CD14-positive monocyte (primary cell): ENCODE data around the gene USP53. TPM values are rescaled to one million over a fixed set of nuclear protein-coding genes. Genes with fewer than 3 reads are reported as not detected.

Experiments
- DNase-seq, 3 donors: peaks; one replicate each; pipeline ENCODE4 v3.0.0-alpha.2; 2011 to 2022
- H2AFZ ChIP-seq: 2 replicates; pipeline ENCODE4 v1.6.0; 2012; ENCODE audit warnings: mild to moderate bottlenecking, low read depth, low read length, inconsistent platforms; ENCODE audit not compliant: insufficient read depth, poor library complexity, severe bottlenecking
- H3K27ac ChIP-seq, 2 donors: 1 replicate in 1 of 2; 2 replicates in 1 of 2; pipeline ENCODE4 v1.5.1; 2012 to 2013; ENCODE audit warnings: low read length in 2 of 2, control low read depth in 1 of 2, inconsistent platforms in 1 of 2, low read depth in 1 of 2, mild to moderate bottlenecking in 1 of 2
- H3K27me3 ChIP-seq, 2 donors: one replicate each; pipeline versions ENCODE4 v1.6.0 to v1.6.1; 2011 to 2013; ENCODE audit warnings: low read length in 2 of 2; ENCODE audit not compliant: control insufficient read depth in 2 of 2, insufficient read depth in 2 of 2
- H3K36me3 ChIP-seq, 2 donors: replicated peaks in 1 of 2; 1 replicate in 1 of 2; 2 replicates in 1 of 2; pipeline versions ENCODE4 v1.5.1 to v1.6.1; 2012 to 2013; ENCODE audit warnings: low read length in 2 of 2, control low read depth in 1 of 2, inconsistent platforms in 1 of 2, mild to moderate bottlenecking in 1 of 2; ENCODE audit not compliant: insufficient read depth in 2 of 2, control insufficient read depth in 1 of 2
- H3K4me1 ChIP-seq, 2 donors: 1 replicate in 1 of 2; 2 replicates in 1 of 2; pipeline versions ENCODE4 v1.5.1 to v1.6.1; 2012 to 2013; ENCODE audit warnings: low read length in 2 of 2, control low read depth in 1 of 2, inconsistent platforms in 1 of 2, mild to moderate bottlenecking in 1 of 2, moderate library complexity in 1 of 2; ENCODE audit not compliant: insufficient read depth in 2 of 2, control insufficient read depth in 1 of 2
- H3K4me2 ChIP-seq: replicated peaks from 2 replicates; pipeline ENCODE3; 2012; ENCODE audit warnings: low read length, moderate library complexity, mild to moderate bottlenecking; ENCODE audit not compliant: poor library complexity, severe bottlenecking; ENCODE audit errors: extremely low read depth
- H3K4me3 ChIP-seq, 3 experiments: fragments of 200-600 bp in 1 of 3; sonication (generic) in 1 of 3; replicated peaks in 1 of 3; 1 replicate in 2 of 3; 2 replicates in 1 of 3; pipeline ENCODE4 v1.5.1; 2011 to 2013; ENCODE audit warnings: low read length in 3 of 3, mild to moderate bottlenecking in 3 of 3, control low read depth in 2 of 3, low read depth in 2 of 3, inconsistent platforms in 1 of 3, moderate library complexity in 1 of 3
- H3K79me2 ChIP-seq: 2 replicates; pipeline ENCODE4 v1.6.0; 2012; ENCODE audit warnings: mild to moderate bottlenecking, control low read depth, inconsistent platforms, low read length, moderate library complexity; ENCODE audit not compliant: insufficient read depth
- H3K9ac ChIP-seq: 2 replicates; pipeline ENCODE4 v1.6.0; 2017; ENCODE audit warnings: low read length, mild to moderate bottlenecking; ENCODE audit not compliant: insufficient read depth, poor library complexity, severe bottlenecking
- H3K9me3 ChIP-seq, 2 donors: replicated peaks in 1 of 2; 1 replicate in 1 of 2; 2 replicates in 1 of 2; pipeline versions ENCODE4 v1.5.1 to v1.6.1; 2012 to 2013; ENCODE audit warnings: low read length in 2 of 2, control low read depth in 1 of 2; ENCODE audit not compliant: control insufficient read depth in 1 of 2, insufficient read depth in 1 of 2
- H4K20me1 ChIP-seq: 2 replicates; pipeline ENCODE4 v1.6.0; 2012; ENCODE audit warnings: mild to moderate bottlenecking, low read length, control low read depth, moderate library complexity; ENCODE audit not compliant: insufficient read depth
- H3K27ac Mint-ChIP-seq, 7 donors: one replicate each; pipeline ENCODE4 v1.8.0; 2020; ENCODE audit warnings: mild to moderate bottlenecking in 7 of 7, mixed read lengths in 7 of 7, moderate library complexity in 6 of 7, inconsistent platforms in 2 of 7
- H3K27me3 Mint-ChIP-seq, 3 donors: one replicate each; pipeline ENCODE4 v1.8.0; 2021 to 2022; ENCODE audit warnings: low read depth in 3 of 3, mild to moderate bottlenecking in 3 of 3, mixed read lengths in 3 of 3, moderate library complexity in 3 of 3, inconsistent platforms in 1 of 3
- H3K36me3 Mint-ChIP-seq, 2 donors: one replicate each; pipeline ENCODE4 v1.8.0; 2020; ENCODE audit warnings: mixed read lengths in 2 of 2, inconsistent platforms in 1 of 2, mild to moderate bottlenecking in 1 of 2
- H3K4me1 Mint-ChIP-seq: one replicate; pipeline ENCODE4 v1.8.0; 2020; ENCODE audit warnings: mild to moderate bottlenecking, mixed read lengths
- H3K4me3 Mint-ChIP-seq, 2 donors: one replicate each; pipeline ENCODE4 v1.8.0; 2020; ENCODE audit warnings: mild to moderate bottlenecking in 2 of 2, mixed read lengths in 2 of 2, moderate library complexity in 1 of 2
- H3K9me3 Mint-ChIP-seq, 7 donors: one replicate each; pipeline ENCODE4 v1.8.0; 2020 to 2022; ENCODE audit warnings: mixed read lengths in 7 of 7, mild to moderate bottlenecking in 6 of 7, moderate library complexity in 6 of 7, inconsistent platforms in 2 of 7
- WGBS: methylation state at CpG from one replicate; pipeline ENCODE4 v1.1.5; 2013; ENCODE audit warnings: missing lambda C conversion rate; ENCODE audit not compliant: insufficient coverage; 5-methylcytosine and 5-hydroxymethylcytosine counted together
- intact Hi-C, 2 donors: fragments of 100-400 bp; cut with micrococcal nuclease; formaldehyde crosslinking; loops; one replicate each; pipeline versions ENCODE4 v1.15.0 to v1.15.1; 2023
- polyA plus RNA-seq, 3 donors: library from polyadenylated mRNA; depleted of rRNA in 1 of 3; unstranded in 2 of 3; stranded (reverse) in 1 of 3; fragments of 300-500 nt in 2 of 3; fragments of >200 nt in 1 of 3; fragmentation: Illumina TruSeq in 2 of 3; gene quantifications; 1 replicate in 2 of 3; 2 replicates in 1 of 3; pipeline ENCODE4 v1.2.3, GENCODE V29; 2012 to 2021
- TF ChIP-seq, protein P1 (sequence below): fragments of 200-600 bp; IDR thresholded peaks from one replicate; pipeline ENCODE4 v1.8.0; 2022; ENCODE audit warnings: antibody characterized with exemption, mild to moderate bottlenecking

Gene USP53
- polyA plus RNA-seq, 3 donors, result 0.11 to 0.44 (median 0.22) TPM

DNA sequence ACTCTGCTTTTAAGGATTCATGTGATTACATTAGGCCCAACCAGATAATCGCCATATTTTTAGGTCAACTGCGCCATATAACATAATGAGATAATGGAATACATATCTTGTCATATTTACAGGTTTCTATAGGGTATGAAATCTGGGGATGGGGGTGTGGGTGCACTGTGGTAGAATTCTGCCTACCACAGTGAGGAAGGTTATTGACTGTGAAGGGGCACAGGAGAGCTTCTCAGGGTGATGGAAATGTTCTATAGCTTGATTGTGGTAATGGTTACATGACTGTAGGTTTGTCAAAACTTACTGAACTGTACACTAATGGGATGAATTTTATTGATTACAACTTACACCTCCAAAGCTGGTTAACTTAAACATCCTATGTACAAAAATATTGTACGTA lies 15.9 kb downstream of the USP53 start:
- Histone ChIP-seq H3K9me3 (no peaks in the 10 kb centered on the region), H3K4me2 (no peak overlapping the region), H3K27me3 (no peaks in the 10 kb centered on the region), H3K4me1 (no peaks in the 10 kb centered on the region), H3K9ac (no peak overlapping the region), H2AFZ (no peak overlapping the region), H4K20me1 (no peaks in the 10 kb centered on the region), H3K79me2 (no peaks in the 10 kb centered on the region), H3K4me3 (no peak overlapping the region), H3K27ac (no peak overlapping the region), H3K36me3 (no peaks in the 10 kb centered on the region)
- Mint-ChIP-seq H3K4me1 (peaks cover 5% of the 10 kb centered on the region), H3K27ac (no peak overlapping the region), H3K9me3 (peaks cover 0 to 5% (median 0%) of the 10 kb centered on the region in 7 donors), H3K36me3 (no peaks in the 10 kb centered on the region), H3K4me3 (no peak overlapping the region), H3K27me3 (no peaks in the 10 kb centered on the region)
- TF ChIP-seq, protein P1, sequence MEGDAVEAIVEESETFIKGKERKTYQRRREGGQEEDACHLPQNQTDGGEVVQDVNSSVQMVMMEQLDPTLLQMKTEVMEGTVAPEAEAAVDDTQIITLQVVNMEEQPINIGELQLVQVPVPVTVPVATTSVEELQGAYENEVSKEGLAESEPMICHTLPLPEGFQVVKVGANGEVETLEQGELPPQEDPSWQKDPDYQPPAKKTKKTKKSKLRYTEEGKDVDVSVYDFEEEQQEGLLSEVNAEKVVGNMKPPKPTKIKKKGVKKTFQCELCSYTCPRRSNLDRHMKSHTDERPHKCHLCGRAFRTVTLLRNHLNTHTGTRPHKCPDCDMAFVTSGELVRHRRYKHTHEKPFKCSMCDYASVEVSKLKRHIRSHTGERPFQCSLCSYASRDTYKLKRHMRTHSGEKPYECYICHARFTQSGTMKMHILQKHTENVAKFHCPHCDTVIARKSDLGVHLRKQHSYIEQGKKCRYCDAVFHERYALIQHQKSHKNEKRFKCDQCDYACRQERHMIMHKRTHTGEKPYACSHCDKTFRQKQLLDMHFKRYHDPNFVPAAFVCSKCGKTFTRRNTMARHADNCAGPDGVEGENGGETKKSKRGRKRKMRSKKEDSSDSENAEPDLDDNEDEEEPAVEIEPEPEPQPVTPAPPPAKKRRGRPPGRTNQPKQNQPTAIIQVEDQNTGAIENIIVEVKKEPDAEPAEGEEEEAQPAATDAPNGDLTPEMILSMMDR, result no peak
- WGBS, result 100% methylated on average over 2 of the region's 3 CpGs
- DNase-seq, result no peak
- intact Hi-C loops, result no loop called here

DNA sequence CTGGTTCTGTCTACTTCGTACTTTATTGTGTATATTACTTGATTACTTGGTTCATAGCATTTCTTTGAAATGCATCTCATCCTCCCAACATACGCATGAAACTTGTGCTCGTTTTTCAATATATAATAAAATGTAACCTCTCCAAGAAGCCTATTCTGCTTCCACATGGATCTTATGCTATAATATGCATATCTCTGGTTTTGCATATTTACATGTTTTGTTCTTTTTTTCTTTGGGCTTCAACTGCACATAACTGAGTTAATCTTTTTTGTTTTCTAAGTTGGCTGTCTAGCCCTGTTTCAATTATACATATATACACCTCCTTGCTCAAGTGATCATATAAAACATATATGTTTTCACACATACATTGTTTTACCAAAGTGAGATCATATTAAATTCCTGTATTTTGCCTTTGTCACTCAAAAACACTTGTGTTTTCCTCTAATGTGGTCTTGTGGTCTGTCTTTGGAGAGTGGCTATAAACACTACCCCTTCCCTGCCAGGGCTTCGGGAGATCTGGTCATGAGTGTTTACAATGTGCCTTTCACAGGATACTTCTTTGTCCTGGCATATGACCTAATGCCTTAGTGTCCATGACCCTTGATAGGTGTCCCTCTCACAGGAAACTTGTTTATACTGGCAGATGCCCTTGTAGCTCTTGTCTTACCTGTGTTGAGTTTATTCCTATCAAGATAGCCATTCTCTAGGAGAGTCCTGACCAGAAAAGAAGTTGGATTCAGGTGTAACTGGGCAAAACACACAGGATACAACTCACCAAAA lies 17.6 kb downstream of the USP53 start:
- no peak for DNase-seq
- Mint-ChIP-seq H3K4me3 (no peak overlapping the region), H3K36me3 (no peaks in the 10 kb centered on the region), H3K27ac (no peak overlapping the region), H3K9me3 (peaks cover 0 to 3% (median 0%) of the 10 kb centered on the region in 7 donors), H3K27me3 (peaks cover 0 to 1% (median 0%) of the 10 kb centered on the region in 3 donors), H3K4me1 (peaks cover 10% of the 10 kb centered on the region)
- TF ChIP-seq, protein P1, result no peak
- Histone ChIP-seq H2AFZ (no peak overlapping the region), H4K20me1 (no peaks in the 10 kb centered on the region), H3K9ac (no peak overlapping the region), H3K36me3 (no peaks in the 10 kb centered on the region), H3K4me3 (no peak overlapping the region), H3K4me1 (peaks cover 0 to 3% of the 10 kb centered on the region in 2 donors), H3K4me2 (no peak overlapping the region), H3K9me3 (no peaks in the 10 kb centered on the region), H3K27ac (no peak overlapping the region), H3K27me3 (no peaks in the 10 kb centered on the region), H3K79me2 (no peaks in the 10 kb centered on the region)
- WGBS, result 80% methylated on average over 1 of the region's 4 CpGs
- intact Hi-C loops, result no loop called here
